OCI-LY3 (cell line): ENCODE data around the gene ESAM.
A peak's percentile ranks its signal among the peaks of the same experiment; 100 is the strongest.

Source experiments
- H2AFZ ChIP-seq: fragments of 200-600, 300-600 bp; shearing (Covaris generic); 2 replicates; pipeline ENCODE4 v1.6.0; 2014; ENCODE audit warnings: antibody characterized with exemption, low read depth, low read length
- H3K27ac ChIP-seq: fragments of 200-600, 300-600 bp; sonication (generic); 2 replicates; pipeline ENCODE4 v1.5.1; 2014; ENCODE audit warnings: mild to moderate bottlenecking, low read length, moderate library complexity, mixed read lengths
- H3K27me3 ChIP-seq: fragments of 200-600, 300-600 bp; sonication (generic); 2 replicates; pipeline ENCODE4 v1.6.1; 2014; ENCODE audit warnings: low read depth, low read length, mixed read lengths
- H3K36me3 ChIP-seq: fragments of 200-600, 300-600 bp; sonication (generic); replicated peaks from 2 replicates; pipeline ENCODE3; 2014; ENCODE audit warnings: low read depth, low read length, mixed read lengths
- H3K4me1 ChIP-seq: fragments of 300-600, 200-600 bp; sonication (generic); 2 replicates; pipeline ENCODE4 v1.6.1; 2014; ENCODE audit warnings: low read length, mixed read lengths
- H3K4me2 ChIP-seq: fragments of 200-600, 300-600 bp; sonication (generic); 2 replicates; pipeline ENCODE4 v1.6.1; 2014; ENCODE audit warnings: low read length, mixed read lengths
- H3K4me3 ChIP-seq: fragments of 300-600, 200-600 bp; sonication (generic); 2 replicates; pipeline ENCODE4 v1.5.1; 2014; ENCODE audit warnings: antibody characterized with exemption, mild to moderate bottlenecking, low read length, moderate library complexity
- H3K79me2 ChIP-seq: fragments of 300-600, 200-600 bp; shearing (Covaris generic); 2 replicates; pipeline ENCODE4 v1.6.1; 2014; ENCODE audit warnings: mild to moderate bottlenecking, low read length, mixed read lengths
- H3K9ac ChIP-seq: fragments of 300-600, 200-600 bp; shearing (Covaris generic); 2 replicates; pipeline ENCODE4 v1.6.0; 2014; ENCODE audit warnings: mild to moderate bottlenecking, low read length, moderate library complexity
- H3K9me3 ChIP-seq: fragments of 200-600, 300-600 bp; shearing (Covaris generic); 2 replicates; pipeline ENCODE4 v1.6.1; 2014; ENCODE audit warnings: low read length, mixed read lengths; ENCODE audit not compliant: insufficient read depth
- H4K20me1 ChIP-seq: fragments of 200-600, 300-600 bp; sonication (generic); 2 replicates; pipeline ENCODE4 v1.6.1; 2016; ENCODE audit warnings: low read length, mixed read lengths; ENCODE audit not compliant: insufficient read depth
- EZH2phosphoT487 ChIP-seq: fragments of 200-600 bp; shearing (Covaris generic); IDR thresholded peaks from 2 replicates; pipeline ENCODE4 v1.6.1; 2018; ENCODE audit warnings: antibody characterized with exemption, mixed run types, low read depth
- TF ChIP-seq, protein P1 (sequence below): fragments of 200-600, 300-600 bp; sonication (generic); IDR thresholded peaks from 2 replicates; pipeline ENCODE4 v1.5.1; 2014; ENCODE audit warnings: antibody characterized with exemption, low read length, low read depth

The ESAM gene

DNA sequence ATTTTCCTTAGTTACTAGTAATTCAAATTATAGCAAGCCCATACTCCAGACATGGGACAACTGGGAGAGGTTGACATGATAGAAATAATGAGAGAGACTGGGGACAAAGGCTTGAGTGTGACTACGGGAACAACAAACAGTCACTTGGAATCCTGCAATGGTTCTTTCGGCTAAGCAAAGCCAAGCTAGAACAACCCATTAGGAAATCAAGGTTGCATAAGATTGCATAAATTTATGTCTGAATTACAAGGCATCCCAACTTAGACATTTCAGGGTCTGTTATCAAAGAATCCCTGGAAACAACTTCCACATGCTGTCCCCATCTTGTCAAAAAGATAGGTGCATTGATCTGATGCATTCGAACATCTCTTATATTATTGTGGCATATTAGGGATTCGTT lies 32.5 kb downstream of the ESAM start:
- H3K27ac ChIP-seq, result no peak overlapping the region
- TF ChIP-seq EZH2phosphoT487, result no peak
- TF ChIP-seq, protein P1, sequence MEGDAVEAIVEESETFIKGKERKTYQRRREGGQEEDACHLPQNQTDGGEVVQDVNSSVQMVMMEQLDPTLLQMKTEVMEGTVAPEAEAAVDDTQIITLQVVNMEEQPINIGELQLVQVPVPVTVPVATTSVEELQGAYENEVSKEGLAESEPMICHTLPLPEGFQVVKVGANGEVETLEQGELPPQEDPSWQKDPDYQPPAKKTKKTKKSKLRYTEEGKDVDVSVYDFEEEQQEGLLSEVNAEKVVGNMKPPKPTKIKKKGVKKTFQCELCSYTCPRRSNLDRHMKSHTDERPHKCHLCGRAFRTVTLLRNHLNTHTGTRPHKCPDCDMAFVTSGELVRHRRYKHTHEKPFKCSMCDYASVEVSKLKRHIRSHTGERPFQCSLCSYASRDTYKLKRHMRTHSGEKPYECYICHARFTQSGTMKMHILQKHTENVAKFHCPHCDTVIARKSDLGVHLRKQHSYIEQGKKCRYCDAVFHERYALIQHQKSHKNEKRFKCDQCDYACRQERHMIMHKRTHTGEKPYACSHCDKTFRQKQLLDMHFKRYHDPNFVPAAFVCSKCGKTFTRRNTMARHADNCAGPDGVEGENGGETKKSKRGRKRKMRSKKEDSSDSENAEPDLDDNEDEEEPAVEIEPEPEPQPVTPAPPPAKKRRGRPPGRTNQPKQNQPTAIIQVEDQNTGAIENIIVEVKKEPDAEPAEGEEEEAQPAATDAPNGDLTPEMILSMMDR, result no peak
- no peaks in the 10 kb centered on the region for H3K36me3 ChIP-seq
- H3K79me2 ChIP-seq, result no peaks in the 10 kb centered on the region
- peaks cover 3% of the 10 kb centered on the region; the same call in 1 of the 2 replicates for H3K27me3 ChIP-seq
- H3K4me3 ChIP-seq, result no peak overlapping the region
- H2AFZ ChIP-seq, result no peak overlapping the region
- H3K4me1 ChIP-seq, result peaks cover 12% of the 10 kb centered on the region
- H4K20me1 ChIP-seq, result no peaks in the 10 kb centered on the region
- H3K9me3 ChIP-seq, result no peaks in the 10 kb centered on the region
- H3K4me2 ChIP-seq, result no peak overlapping the region
- H3K9ac ChIP-seq, result no peak overlapping the region

DNA sequence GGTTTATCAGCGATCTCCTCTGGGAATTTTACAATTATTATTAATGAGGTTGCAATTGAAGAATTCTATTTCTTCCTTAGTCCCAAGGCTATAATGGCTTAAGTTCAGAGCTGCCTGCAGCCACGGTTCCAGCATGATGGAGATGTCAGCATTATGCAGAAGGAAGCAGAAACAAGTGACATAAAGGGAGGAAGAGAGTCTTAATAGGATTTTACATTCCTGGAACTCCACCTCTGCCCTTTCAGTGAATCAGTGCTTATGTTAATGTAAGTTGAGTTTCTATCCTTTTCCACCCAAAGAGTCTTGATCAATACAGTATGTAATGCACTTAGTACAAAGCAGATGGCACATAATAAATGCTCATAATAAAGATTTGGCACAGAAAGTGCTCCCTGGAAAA lies 34.0 kb downstream of the ESAM start:
- no peaks in the 10 kb centered on the region for H3K79me2 ChIP-seq
- no peak overlapping the region for H3K4me2 ChIP-seq
- no peak overlapping the region for H3K4me3 ChIP-seq
- H3K9me3 ChIP-seq, result no peaks in the 10 kb centered on the region
- peaks cover 11% of the 10 kb centered on the region; the same call in 1 of the 2 replicates for H3K27me3 ChIP-seq
- H3K27ac ChIP-seq, result no peak overlapping the region
- no peaks in the 10 kb centered on the region for H4K20me1 ChIP-seq
- TF ChIP-seq EZH2phosphoT487, result no peak
- TF ChIP-seq, protein P1, result no peak
- peaks cover 12% of the 10 kb centered on the region for H3K4me1 ChIP-seq
- no peak overlapping the region for H2AFZ ChIP-seq
- H3K36me3 ChIP-seq, result no peaks in the 10 kb centered on the region
- H3K9ac ChIP-seq, result no peak overlapping the region

DNA sequence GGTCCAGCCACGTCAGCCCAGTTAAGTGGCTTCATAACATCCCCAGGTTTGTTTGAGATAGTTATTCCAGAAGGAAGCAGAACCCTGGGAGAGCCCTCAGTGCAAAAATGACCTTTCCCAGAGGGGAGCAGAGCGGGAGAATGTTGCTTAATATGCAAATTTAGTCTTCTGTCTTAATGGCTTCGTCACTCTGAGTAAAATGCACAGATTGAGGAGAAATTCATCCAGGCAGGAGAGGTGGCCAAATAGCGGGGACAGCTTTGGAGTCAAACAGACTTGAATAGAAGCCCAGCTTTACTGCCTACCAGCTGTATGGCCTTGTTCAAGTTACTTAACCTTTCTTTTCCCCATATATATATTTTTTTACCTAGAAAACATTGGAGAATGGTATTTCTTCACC lies 34.6 kb downstream of the ESAM start:
- Histone ChIP-seq H3K27ac (no peak overlapping the region), H3K4me3 (no peak overlapping the region), H3K79me2 (no peaks in the 10 kb centered on the region), H3K9ac (no peak overlapping the region), H3K4me2 (no peak overlapping the region), H3K36me3 (no peaks in the 10 kb centered on the region), H3K4me1 (peaks cover 12% of the 10 kb centered on the region), H3K27me3 (peaks cover 11% of the 10 kb centered on the region), H4K20me1 (no peaks in the 10 kb centered on the region), H2AFZ (no peak overlapping the region), H3K9me3 (no peaks in the 10 kb centered on the region)
- TF ChIP-seq EZH2phosphoT487, result no peak
- TF ChIP-seq, protein P1, result no peak

DNA sequence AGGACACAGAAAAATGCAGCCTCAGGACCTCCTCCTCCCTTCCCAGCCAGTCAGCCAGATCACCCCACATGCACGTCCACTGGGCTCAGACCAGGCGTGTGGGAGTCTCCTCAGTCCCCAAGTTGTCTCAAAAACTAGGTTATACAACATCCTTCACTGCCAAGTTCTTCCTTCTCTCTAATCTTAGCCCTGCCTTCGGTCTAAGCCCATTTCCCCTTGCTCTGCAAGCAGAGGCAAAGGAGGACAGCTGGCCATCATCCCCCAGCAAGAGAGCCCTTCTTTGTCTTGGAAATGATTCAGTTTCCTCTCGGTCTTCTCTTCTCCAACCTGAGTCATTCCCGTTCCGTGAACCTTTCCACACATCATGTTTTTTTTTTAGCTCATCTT lies 36.4 kb downstream of the ESAM start:
- peak overlapping the region; percentile 67 for H3K4me2 ChIP-seq
- no peaks in the 10 kb centered on the region for H3K36me3 ChIP-seq
- H4K20me1 ChIP-seq, result no peaks in the 10 kb centered on the region
- no peak overlapping the region for H3K9ac ChIP-seq
- H2AFZ ChIP-seq, result peak overlapping the region; percentile 49; the same call in 1 of the 2 replicates
- TF ChIP-seq, protein P1, result no peak
- TF ChIP-seq EZH2phosphoT487, result no peak
- H3K9me3 ChIP-seq, result no peaks in the 10 kb centered on the region
- H3K4me3 ChIP-seq, result no peak overlapping the region
- no peak overlapping the region for H3K27ac ChIP-seq
- H3K79me2 ChIP-seq, result no peaks in the 10 kb centered on the region
- H3K27me3 ChIP-seq, result peaks cover 16% of the 10 kb centered on the region
- peaks cover 12% of the 10 kb centered on the region for H3K4me1 ChIP-seq
